Measurements from ENCODE around the gene BRD7. TPM values are rescaled to one million over a fixed set of nuclear protein-coding genes. Genes with fewer than 3 reads are reported as not detected.
"Not testable (repeated sequence)": the region's sequence is repeated elsewhere in the genome, so short reads cannot be mapped to it uniquely, and the experiment has no call there.

Gene BRD7
- total RNA-seq, 1 experiment from 2014 or later, result 122 TPM

- Mint-ChIP-seq H3K9me3 (peaks cover 11% of the 10 kb centered on the region), H3K27ac (peak overlapping the region; percentile 36), H3K36me3 (peaks cover 74% of the 10 kb centered on the region), H3K4me1 (peaks cover 15% of the 10 kb centered on the region)
- CTCF ChIA-PET, result interaction anchor here (0.6 to 2.9 kb wide), 3 partner anchors 11 to 180 kb away, joined by 3 to 10 read pairs (median 8); no protein-coding TSS in a partner anchor
- H3K4me3 Mint-ChIP-seq; H3K27me3 Mint-ChIP-seq (ENCODE audit: low read depth); ATAC-seq; POLR2A ChIA-PET: not testable (repeated sequence)
- DNase-seq (ENCODE audit: low spot score), result peak; percentile 52
- TF ChIP-seq ZNF281 (CRISPR knock-in tag; IDR thresholded peaks at IDR 0.05), result 0 out of 2 replicates have a peak, but pooled peaks have one; percentile 25
- peak; percentile 64; the same call in 1 of the 2 replicates for TF ChIP-seq FOXK1 (CRISPR knock-in tag; IDR thresholded peaks at IDR 0.05)
Observed at GRCh38 chr16:50343566-50343965, 25.2 kb downstream of the BRD7 start.

- H3K36me3 Mint-ChIP-seq, result peaks cover 50% of the 10 kb centered on the region
- no peak overlapping the region for H3K27ac Mint-ChIP-seq
- peaks cover 15% of the 10 kb centered on the region for H3K4me1 Mint-ChIP-seq
- H3K27me3 Mint-ChIP-seq (ENCODE audit: low read depth), result no peaks in the 10 kb centered on the region
- H3K4me3 Mint-ChIP-seq, result no peak overlapping the region
- POLR2A ChIA-PET, result no interaction called here
- TF ChIP-seq ZNF416 (CRISPR knock-in tag; IDR thresholded peaks at IDR 0.05) (no peak), MAX (CRISPR knock-in tag; IDR thresholded peaks at IDR 0.05) (no peak), ZBTB21 (CRISPR knock-in tag; IDR thresholded peaks at IDR 0.05; ENCODE audit: borderline replicate concordance) (no peak), CDX4 (CRISPR knock-in tag; IDR thresholded peaks at IDR 0.05; ENCODE audit: borderline replicate concordance) (no peak), ATF6 (CRISPR knock-in tag; IDR thresholded peaks at IDR 0.05) (no peak)
- CTCF ChIA-PET, result interaction anchor here (0.6 kb wide), 1 partner anchor 14 kb away, joined by 3 read pairs; no protein-coding TSS in a partner anchor
- ATAC-seq (no peak), DNase-seq (ENCODE audit: low spot score) (no peak)
- peaks cover 11% of the 10 kb centered on the region for H3K9me3 Mint-ChIP-seq
Observed at GRCh38 chr16:50340578-50340977, 28.2 kb downstream of the BRD7 start.

GRCh38 chr16:50338371-50339231, 30.2 kb downstream of the BRD7 start:
- Mint-ChIP-seq H3K27ac (peak overlapping the region; percentile 60; the same call in 1 of the 2 replicates), H3K27me3 (ENCODE audit: low read depth) (no peaks in the 10 kb centered on the region), H3K9me3 (peaks cover 4% of the 10 kb centered on the region; the same call in 1 of the 2 replicates), H3K36me3 (peaks cover 40% of the 10 kb centered on the region), H3K4me1 (peaks cover 6% of the 10 kb centered on the region), H3K4me3 (no peak overlapping the region)
- ChIA-PET POLR2A (no interaction called here), CTCF (interaction anchor here (0.9 kb wide), 1 partner anchor 10 kb away, joined by 5 read pairs; no protein-coding TSS in a partner anchor)
- DNase-seq (ENCODE audit: low spot score) (no peak), ATAC-seq (no peak)
- no peak for TF ChIP-seq ZNF532 (CRISPR knock-in tag; IDR thresholded peaks at IDR 0.05; ENCODE audit: borderline replicate concordance)
- TF ChIP-seq USF1 (CRISPR knock-in tag; IDR thresholded peaks at IDR 0.05), result no peak
- no peak for TF ChIP-seq ZNF263 (CRISPR knock-in tag; IDR thresholded peaks at IDR 0.05; ENCODE audit: low read depth)
- TF ChIP-seq SP1 (CRISPR knock-in tag; conservative IDR thresholded peaks at IDR 0.05), result no peak
- TF ChIP-seq TEAD4 (CRISPR knock-in tag; IDR thresholded peaks at IDR 0.05), result no peak
- no peak for TF ChIP-seq USF2 (CRISPR knock-in tag; IDR thresholded peaks at IDR 0.05)
- TF ChIP-seq MYBL2 (CRISPR knock-in tag; IDR thresholded peaks at IDR 0.05), result no peak
- no peak for TF ChIP-seq CBFB (CRISPR knock-in tag; IDR thresholded peaks at IDR 0.05; ENCODE audit: low read depth)
- TF ChIP-seq ERG (CRISPR knock-in tag; IDR thresholded peaks at IDR 0.05), result no peak
